C4-2B (cell line): ENCODE data around the gene TADA3.

Experiments
- H3K27ac ChIP-seq: fragments of 450-650 bp; 2 replicates; pipeline ENCODE4 v1.5.1; 2017
- CTCF ChIP-seq: fragments of 450-650 bp; conservative IDR thresholded peaks from 2 replicates; pipeline ENCODE4 v1.5.1; 2017; ENCODE audit warnings: mild to moderate bottlenecking
- ZFX ChIP-seq: fragments of 450-650 bp; IDR thresholded peaks from 2 replicates; pipeline ENCODE4 v1.6.1; 2017

Gene TADA3

DNA sequence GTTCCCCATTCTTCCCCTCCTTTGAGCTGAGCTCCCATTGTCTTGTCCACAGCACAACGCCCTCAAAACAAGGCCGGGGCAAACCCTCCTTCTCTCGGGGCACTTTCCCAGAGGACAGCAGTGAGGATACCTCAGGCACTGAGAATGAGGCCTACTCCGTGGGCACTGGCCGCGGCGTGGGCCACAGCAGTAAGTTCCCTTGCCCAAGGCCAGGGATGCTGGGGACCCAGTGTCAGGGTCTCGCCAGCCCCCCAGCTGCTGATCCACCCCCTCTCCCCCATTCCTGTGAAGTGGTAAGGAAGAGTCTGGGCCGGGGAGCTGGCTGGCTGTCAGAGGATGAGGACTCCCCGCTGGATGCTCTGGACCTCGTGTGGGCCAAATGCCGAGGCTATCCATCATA is 46.8 kb downstream of the TADA3 start:
- TF ChIP-seq ZFX (no peak), CTCF (no peak)
- H3K27ac ChIP-seq: no peak overlapping the region

- H3K27ac ChIP-seq: no peak overlapping the region
- TF ChIP-seq ZFX (no peak), CTCF (no peak)
Measured at GRCh38 chr3:9744162-9744561, 48.1 kb downstream of the TADA3 start.

GRCh38 chr3:9743548-9743947 is 48.7 kb downstream of the TADA3 start:
- TF ChIP-seq ZFX (no peak), CTCF (no peak)
- no peak overlapping the region for H3K27ac ChIP-seq

DNA sequence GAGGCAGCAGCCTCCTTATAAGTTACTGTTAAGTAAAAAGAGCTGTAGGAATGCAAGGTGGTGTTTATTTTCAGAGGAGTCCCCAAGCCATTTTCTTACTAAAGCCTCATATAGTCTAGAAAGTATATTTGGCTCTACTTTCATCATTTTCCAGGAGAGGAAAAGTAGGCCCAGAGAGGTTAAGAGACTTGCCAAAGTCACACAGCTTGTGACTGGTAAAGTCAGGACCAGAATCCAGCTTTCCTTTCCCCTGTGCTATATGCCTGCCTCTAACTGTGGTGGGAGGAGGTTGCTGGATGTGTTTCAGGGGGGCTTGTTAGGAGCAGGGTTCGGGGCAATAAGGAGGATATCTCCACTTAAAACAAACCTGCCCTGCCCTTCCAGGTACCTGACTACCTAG is 49.7 kb downstream of the TADA3 start:
- TF ChIP-seq CTCF: no peak
- no peak for TF ChIP-seq ZFX
- H3K27ac ChIP-seq: no peak overlapping the region

GRCh38 chr3:9739181-9739580 is 53.1 kb downstream of the TADA3 start:
- no peak overlapping the region for H3K27ac ChIP-seq
- no peak for TF ChIP-seq CTCF
- TF ChIP-seq ZFX: no peak

DNA sequence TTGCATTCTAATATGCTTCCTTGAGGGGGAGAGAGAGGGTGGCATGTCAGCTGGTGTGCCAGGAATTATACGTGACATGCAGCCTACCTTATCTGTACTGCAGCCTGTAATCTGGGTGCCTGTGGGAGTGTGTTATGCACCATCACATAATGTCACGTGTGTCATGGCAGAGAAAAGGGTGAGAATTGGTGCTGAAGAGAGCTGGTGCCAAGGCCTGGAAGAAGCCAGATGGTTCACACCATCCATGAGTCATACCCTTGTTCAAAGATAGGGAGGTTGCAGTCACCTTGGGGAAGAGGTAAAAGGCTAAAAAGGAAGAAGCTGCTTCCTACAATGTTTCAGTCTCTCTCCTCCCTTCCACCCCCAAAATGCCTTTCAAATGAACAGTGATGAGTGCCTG is 55.4 kb downstream of the TADA3 start:
- no peak overlapping the region for H3K27ac ChIP-seq
- no peak for TF ChIP-seq CTCF
- TF ChIP-seq ZFX: no peak

- TF ChIP-seq ZFX (no peak), CTCF (no peak)
- H3K27ac ChIP-seq: peak overlapping the region; percentile 94
Measured at GRCh38 chr3:9732740-9733115, 59.5 kb downstream of the TADA3 start.
